ENCODE measurements around the gene HTR2B. TPM values are rescaled to one million over a fixed set of nuclear protein-coding genes. Genes with fewer than 3 reads are reported as not detected.
"Not testable (repeated sequence)": the region's sequence is repeated elsewhere in the genome, so short reads cannot be mapped to it uniquely, and the experiment has no call there.

HTR2B gene
- total and polyA plus RNA-seq, 5 experiments from 2014 or later = 0.08 to 0.15 TPM; not detected in 3

- H3K36me3 Mint-ChIP-seq = peaks cover 22 to 49% (median 38%) of the 10 kb centered on the region in 3 donors
- peaks cover 0 to 2% (median 0%) of the 10 kb centered on the region in 4 donors for H3K4me1 Mint-ChIP-seq
- H3K4me3 Mint-ChIP-seq = no peak overlapping the region
- no peaks in the 10 kb centered on the region for H3K27me3 Mint-ChIP-seq
- H3K27ac Mint-ChIP-seq = peak overlapping the region in 1 of 10 donors; percentile 63
- H3K9me3 Mint-ChIP-seq = peaks cover 4 to 33% (median 24%) of the 10 kb centered on the region in 9 donors
- POLR2A ChIA-PET = no interaction called here
- no peak for ATAC-seq
- no peak for DNase-seq
Measured at GRCh38 chr2:231102772-231103171, 22.1 kb downstream of the HTR2B start.

- Mint-ChIP-seq H3K27me3 (no peaks in the 10 kb centered on the region), H3K9me3 (peaks cover 4 to 46% (median 29%) of the 10 kb centered on the region in 9 donors), H3K4me3 (no peak overlapping the region), H3K27ac (peak overlapping the region in 1 of 10 donors; percentile 49), H3K36me3 (peaks cover 37 to 56% (median 54%) of the 10 kb centered on the region in 3 donors), H3K4me1 (peaks cover 0 to 2% (median 0%) of the 10 kb centered on the region in 4 donors)
- DNase-seq (no peak), ATAC-seq (no peak)
- POLR2A ChIA-PET = no interaction called here
Measured at GRCh38 chr2:231100990-231101389, 23.9 kb downstream of the HTR2B start.

- peak overlapping the region in 1 of 10 donors; percentile 7 for H3K27ac Mint-ChIP-seq
- H3K4me3 Mint-ChIP-seq, ATAC-seq, DNase-seq, H3K27me3 Mint-ChIP-seq, POLR2A ChIA-PET, H3K4me1 Mint-ChIP-seq: not testable (repeated sequence)
- H3K36me3 Mint-ChIP-seq = peaks cover 42 to 60% (median 59%) of the 10 kb centered on the region in 3 donors
- H3K9me3 Mint-ChIP-seq = peaks cover 4 to 46% (median 29%) of the 10 kb centered on the region in 9 donors
Measured at GRCh38 chr2:231100321-231100720, 24.5 kb downstream of the HTR2B start.

GRCh38 chr2:231099918-231100317 is 24.9 kb downstream of the HTR2B start:
- Mint-ChIP-seq H3K27me3 (no peaks in the 10 kb centered on the region), H3K36me3 (peaks cover 43 to 64% (median 61%) of the 10 kb centered on the region in 3 donors), H3K9me3 (peaks cover 4 to 46% (median 29%) of the 10 kb centered on the region in 9 donors), H3K27ac (no peak overlapping the region), H3K4me3 (no peak overlapping the region), H3K4me1 (peaks cover 0 to 2% (median 0%) of the 10 kb centered on the region in 4 donors)
- no peak for ATAC-seq
- no peak for DNase-seq
- POLR2A ChIA-PET = no interaction called here

- H3K36me3 Mint-ChIP-seq = peaks cover 32 to 84% (median 83%) of the 10 kb centered on the region in 3 donors
- ATAC-seq = no peak
- POLR2A ChIA-PET = no interaction called here
- peaks cover 0 to 4% (median 0%) of the 10 kb centered on the region in 4 donors for H3K4me1 Mint-ChIP-seq
- no peak overlapping the region for H3K4me3 Mint-ChIP-seq
- H3K27me3 Mint-ChIP-seq = no peaks in the 10 kb centered on the region
- peaks cover 2 to 41% (median 19%) of the 10 kb centered on the region in 9 donors for H3K9me3 Mint-ChIP-seq
- no peak for DNase-seq
- H3K27ac Mint-ChIP-seq = no peak overlapping the region
Measured at GRCh38 chr2:231094736-231095346, 30.0 kb downstream of the HTR2B start.

GRCh38 chr2:231093933-231094332 is 30.9 kb downstream of the HTR2B start:
- ATAC-seq = no peak
- POLR2A ChIA-PET = no interaction called here
- Mint-ChIP-seq H3K27ac (peak overlapping the region in 1 of 10 donors; percentile 56), H3K36me3 (peaks cover 29 to 85% (median 79%) of the 10 kb centered on the region in 3 donors), H3K27me3 (no peaks in the 10 kb centered on the region), H3K9me3 (peaks cover 2 to 32% (median 13%) of the 10 kb centered on the region in 9 donors), H3K4me1 (peaks cover 0 to 4% (median 0%) of the 10 kb centered on the region in 4 donors), H3K4me3 (no peak overlapping the region)
- DNase-seq = no peak

GRCh38 chr2:231088754-231089153 is 36.1 kb downstream of the HTR2B start:
- Mint-ChIP-seq H3K36me3 (peaks cover 5 to 83% (median 44%) of the 10 kb centered on the region in 3 donors), H3K4me3 (no peak overlapping the region), H3K4me1 (no peaks in the 10 kb centered on the region), H3K9me3 (peaks cover 0 to 4% (median 0%) of the 10 kb centered on the region in 9 donors), H3K27ac (peak overlapping the region in 1 of 10 donors; percentile 43), H3K27me3 (no peaks in the 10 kb centered on the region)
- POLR2A ChIA-PET = no interaction called here
- DNase-seq (no peak), ATAC-seq (no peak)

- Mint-ChIP-seq H3K4me1 (peaks cover 0 to 2% (median 0%) of the 10 kb centered on the region in 4 donors), H3K27ac (no peak overlapping the region), H3K36me3 (peaks cover 10 to 94% (median 44%) of the 10 kb centered on the region in 3 donors), H3K9me3 (no peaks in the 10 kb centered on the region), H3K4me3 (no peak overlapping the region), H3K27me3 (no peaks in the 10 kb centered on the region)
- ATAC-seq (no peak), DNase-seq (no peak)
- POLR2A ChIA-PET = no interaction called here
Measured at GRCh38 chr2:231084565-231084964, 40.3 kb downstream of the HTR2B start.

- POLR2A ChIA-PET = no interaction called here
- Mint-ChIP-seq H3K9me3 (no peaks in the 10 kb centered on the region), H3K36me3 (peaks cover 5 to 81% (median 28%) of the 10 kb centered on the region in 3 donors), H3K27me3 (no peaks in the 10 kb centered on the region), H3K4me1 (peaks cover 0 to 3% (median 1%) of the 10 kb centered on the region in 4 donors), H3K4me3 (no peak overlapping the region), H3K27ac (no peak overlapping the region)
- no peak for ATAC-seq
- no peak for DNase-seq
Measured at GRCh38 chr2:231069379-231070054, 55.3 kb downstream of the HTR2B start.

- Mint-ChIP-seq H3K27me3 (no peaks in the 10 kb centered on the region), H3K27ac (peak overlapping the region in 1 of 10 donors; percentile 3), H3K4me3 (no peak overlapping the region), H3K4me1 (peaks cover 0 to 3% (median 1%) of the 10 kb centered on the region in 4 donors), H3K36me3 (peaks cover 5 to 82% (median 30%) of the 10 kb centered on the region in 3 donors), H3K9me3 (no peaks in the 10 kb centered on the region)
- POLR2A ChIA-PET = no interaction called here
- no peak for DNase-seq
- no peak for ATAC-seq
Measured at GRCh38 chr2:231068525-231069222, 56.2 kb downstream of the HTR2B start.

GRCh38 chr2:231067531-231067930 is 57.3 kb downstream of the HTR2B start:
- H3K27ac Mint-ChIP-seq, POLR2A ChIA-PET, H3K4me1 Mint-ChIP-seq, H3K4me3 Mint-ChIP-seq, H3K27me3 Mint-ChIP-seq, DNase-seq, ATAC-seq, H3K9me3 Mint-ChIP-seq: not testable (repeated sequence)
- peaks cover 5 to 85% (median 30%) of the 10 kb centered on the region in 3 donors for H3K36me3 Mint-ChIP-seq

GRCh38 chr2:231065966-231066365 is 58.9 kb downstream of the HTR2B start:
- no peak for DNase-seq
- no peak overlapping the region for H3K27ac Mint-ChIP-seq
- POLR2A ChIA-PET = no interaction called here
- no peaks in the 10 kb centered on the region for H3K27me3 Mint-ChIP-seq
- H3K9me3 Mint-ChIP-seq = no peaks in the 10 kb centered on the region
- peaks cover 5 to 83% (median 29%) of the 10 kb centered on the region in 3 donors for H3K36me3 Mint-ChIP-seq
- H3K4me1 Mint-ChIP-seq = peaks cover 0 to 5% (median 1%) of the 10 kb centered on the region in 4 donors
- no peak for ATAC-seq
- no peak overlapping the region for H3K4me3 Mint-ChIP-seq

GRCh38 chr2:231063347-231063746 is 61.5 kb downstream of the HTR2B start:
- Mint-ChIP-seq H3K27me3 (no peaks in the 10 kb centered on the region), H3K9me3 (no peaks in the 10 kb centered on the region), H3K4me3 (no peak overlapping the region), H3K27ac (no peak overlapping the region), H3K4me1 (peaks cover 16 to 27% (median 21%) of the 10 kb centered on the region in 4 donors), H3K36me3 (peaks cover 5 to 65% (median 22%) of the 10 kb centered on the region in 3 donors)
- DNase-seq (no peak), ATAC-seq (no peak)
- POLR2A ChIA-PET = no interaction called here
